ENCODE measurements around the gene LRRC36.

The LRRC36 gene

DNA sequence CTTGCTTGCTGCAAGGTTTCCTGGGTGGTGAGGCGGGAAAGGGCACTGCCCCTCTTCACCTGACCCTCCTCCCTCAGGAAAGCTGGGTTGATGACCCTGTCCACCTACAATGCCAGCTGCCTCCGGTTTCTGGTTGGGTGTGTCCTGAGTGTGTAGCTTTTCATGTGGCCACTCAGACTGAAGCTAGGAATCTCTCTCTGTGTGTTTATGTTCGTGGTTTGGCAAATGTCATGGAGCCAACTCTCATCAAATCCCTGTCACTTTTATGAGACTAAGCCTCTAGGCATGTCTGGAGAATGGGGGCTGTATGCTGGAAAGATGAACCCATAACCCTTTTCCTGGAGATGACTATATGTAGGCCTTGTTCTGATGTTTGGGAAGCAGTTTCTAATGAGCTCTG lies 30.2 kb upstream of the LRRC36 start:
- DNase-seq (ENCODE audit: extremely low read depth, low read depth), result peak; percentile 51

DNA sequence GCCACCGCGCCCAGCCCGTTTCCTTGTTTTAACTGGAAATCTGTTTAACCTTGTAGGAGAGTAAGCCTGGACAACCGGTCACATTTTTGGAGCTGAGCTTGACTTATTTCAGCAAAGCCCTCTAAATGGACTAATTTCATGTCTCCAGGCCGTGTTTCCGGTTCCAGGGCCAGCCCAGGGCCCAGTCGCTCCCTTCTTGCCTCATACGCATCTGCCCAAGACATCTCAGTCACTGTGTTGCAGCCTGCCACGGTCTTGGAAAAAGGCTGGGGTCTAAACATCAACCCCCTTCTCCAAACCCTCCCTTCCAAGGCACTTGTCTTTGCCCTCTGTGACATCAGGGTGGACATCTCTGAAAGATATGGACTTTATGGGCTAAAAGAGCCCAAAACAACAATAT lies 28.3 kb upstream of the LRRC36 start:
- TF ChIP-seq, protein P1, sequence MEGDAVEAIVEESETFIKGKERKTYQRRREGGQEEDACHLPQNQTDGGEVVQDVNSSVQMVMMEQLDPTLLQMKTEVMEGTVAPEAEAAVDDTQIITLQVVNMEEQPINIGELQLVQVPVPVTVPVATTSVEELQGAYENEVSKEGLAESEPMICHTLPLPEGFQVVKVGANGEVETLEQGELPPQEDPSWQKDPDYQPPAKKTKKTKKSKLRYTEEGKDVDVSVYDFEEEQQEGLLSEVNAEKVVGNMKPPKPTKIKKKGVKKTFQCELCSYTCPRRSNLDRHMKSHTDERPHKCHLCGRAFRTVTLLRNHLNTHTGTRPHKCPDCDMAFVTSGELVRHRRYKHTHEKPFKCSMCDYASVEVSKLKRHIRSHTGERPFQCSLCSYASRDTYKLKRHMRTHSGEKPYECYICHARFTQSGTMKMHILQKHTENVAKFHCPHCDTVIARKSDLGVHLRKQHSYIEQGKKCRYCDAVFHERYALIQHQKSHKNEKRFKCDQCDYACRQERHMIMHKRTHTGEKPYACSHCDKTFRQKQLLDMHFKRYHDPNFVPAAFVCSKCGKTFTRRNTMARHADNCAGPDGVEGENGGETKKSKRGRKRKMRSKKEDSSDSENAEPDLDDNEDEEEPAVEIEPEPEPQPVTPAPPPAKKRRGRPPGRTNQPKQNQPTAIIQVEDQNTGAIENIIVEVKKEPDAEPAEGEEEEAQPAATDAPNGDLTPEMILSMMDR (IDR thresholded peaks at IDR 0.05; ENCODE audit: low read depth, low read length, missing control alignments), result no peak
- DNase-seq (ENCODE audit: extremely low read depth, low read depth), result no peak
- no peak overlapping the region for H3K4me3 ChIP-seq (replicated peaks; ENCODE audit: low read depth, low read length)

More for the DNA sequence above, 30.2 kb upstream of the LRRC36 start:
- no peak overlapping the region for H3K4me3 ChIP-seq (replicated peaks; ENCODE audit: low read depth, low read length)
- TF ChIP-seq, protein P1 (IDR thresholded peaks at IDR 0.05; ENCODE audit: low read depth, low read length, missing control alignments), result no peak

DNA sequence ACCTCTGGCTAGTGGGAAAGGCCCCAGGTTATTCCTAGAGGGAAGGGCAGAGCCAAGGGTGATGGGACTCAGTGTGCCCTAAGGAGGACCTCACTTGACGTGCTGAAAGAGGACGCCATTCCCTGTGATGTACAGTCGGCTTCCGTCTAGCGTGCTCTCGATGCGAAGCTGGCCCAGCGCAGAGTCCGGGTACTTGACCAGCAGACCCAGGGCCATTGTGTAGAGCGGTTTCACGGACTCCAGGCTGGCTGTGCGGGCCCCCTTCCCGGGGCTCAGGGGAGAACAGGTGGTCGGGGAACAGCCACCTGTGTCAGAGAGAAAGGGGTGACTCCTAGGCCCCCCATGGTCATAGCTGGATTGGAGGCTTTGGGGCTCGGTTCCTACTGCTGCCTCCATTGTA lies 27.3 kb upstream of the LRRC36 start:
- no peak for DNase-seq (ENCODE audit: extremely low read depth, low read depth)
- TF ChIP-seq, protein P1 (IDR thresholded peaks at IDR 0.05; ENCODE audit: low read depth, low read length, missing control alignments), result no peak
- no peak overlapping the region for H3K4me3 ChIP-seq (replicated peaks; ENCODE audit: low read depth, low read length)

DNA sequence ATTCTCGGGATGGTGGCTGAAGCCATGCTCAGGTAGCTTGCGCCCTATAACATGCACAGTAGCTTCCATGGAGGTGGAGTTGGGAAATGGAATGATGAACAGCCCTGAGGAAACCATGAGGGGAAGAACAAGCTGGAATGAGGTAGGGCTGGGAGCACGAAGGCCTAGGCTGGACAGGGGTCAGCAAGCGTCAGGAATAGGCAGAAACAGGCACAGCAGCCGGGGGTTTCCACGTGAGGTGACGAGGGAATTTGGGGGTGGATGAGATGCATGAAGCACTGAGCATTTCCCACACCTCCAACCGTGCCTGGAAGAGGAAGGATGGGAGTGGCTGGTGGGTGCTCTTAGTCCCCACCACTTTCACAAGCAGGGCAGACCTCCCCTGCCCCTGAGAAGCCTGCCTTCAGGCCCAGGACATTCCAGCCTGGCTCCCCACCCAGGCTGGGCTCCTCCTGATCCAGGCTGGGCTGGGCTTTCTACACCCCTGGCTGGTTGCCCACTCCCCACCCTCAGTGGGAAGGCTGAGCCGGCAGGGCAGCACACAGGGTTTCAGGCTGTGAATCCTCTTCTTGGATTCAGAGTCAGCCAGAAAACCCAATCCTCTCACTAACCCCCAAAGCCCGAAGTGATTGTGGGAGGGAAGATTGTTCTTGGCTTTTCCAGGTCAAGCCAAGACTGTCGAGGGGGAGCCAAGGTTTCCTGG lies 25.4 kb upstream of the LRRC36 start:
- TF ChIP-seq, protein P1 (IDR thresholded peaks at IDR 0.05; ENCODE audit: low read depth, low read length, missing control alignments), result no peak
- H3K4me3 ChIP-seq (replicated peaks; ENCODE audit: low read depth, low read length), result no peak overlapping the region
- DNase-seq (ENCODE audit: extremely low read depth, low read depth), result no peak

DNA sequence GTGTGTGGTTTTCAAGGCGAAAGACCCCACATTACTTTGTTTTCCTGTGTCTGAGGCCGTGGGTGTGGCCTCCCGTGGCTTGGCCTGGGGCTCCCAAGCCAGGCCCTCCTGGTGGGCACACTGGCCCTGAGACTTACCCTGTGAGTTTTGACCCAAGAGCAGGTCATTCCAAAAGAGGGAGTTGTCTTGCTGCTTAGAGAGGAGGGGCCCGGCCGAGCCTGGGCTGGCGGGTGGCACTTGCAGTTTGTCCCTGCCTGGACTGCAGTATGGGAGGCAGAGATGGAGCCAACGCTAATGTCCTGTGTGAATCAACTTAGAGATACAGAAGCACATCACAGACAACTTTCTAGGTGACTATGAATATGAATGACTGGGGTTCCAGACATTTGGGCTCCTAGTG lies 24.5 kb upstream of the LRRC36 start:
- TF ChIP-seq, protein P1 (IDR thresholded peaks at IDR 0.05; ENCODE audit: low read depth, low read length, missing control alignments), result no peak
- DNase-seq (ENCODE audit: extremely low read depth, low read depth), result no peak
- no peak overlapping the region for H3K4me3 ChIP-seq (replicated peaks; ENCODE audit: low read depth, low read length)

DNA sequence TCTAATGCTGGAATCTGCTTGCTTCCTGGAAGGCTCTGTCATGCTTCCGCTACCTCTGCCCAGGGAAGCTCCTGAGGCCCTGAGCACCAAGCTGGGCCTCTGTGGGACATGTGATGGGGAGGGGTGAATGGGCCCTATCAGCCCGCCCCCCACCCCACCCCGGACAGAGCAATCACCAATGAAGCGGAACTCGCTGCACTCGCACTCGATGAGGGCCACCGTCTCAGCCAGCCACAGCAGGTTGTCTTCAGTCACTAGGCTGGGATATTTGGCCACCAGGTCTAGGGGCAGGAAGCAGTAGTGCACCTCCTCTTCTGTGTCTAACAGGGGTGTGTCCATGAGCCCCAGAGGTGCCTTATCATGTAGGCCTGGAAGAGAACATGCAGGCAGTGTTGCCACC lies 23.6 kb upstream of the LRRC36 start:
- TF ChIP-seq, protein P1 (IDR thresholded peaks at IDR 0.05; ENCODE audit: low read depth, low read length, missing control alignments), result no peak
- no peak for DNase-seq (ENCODE audit: extremely low read depth, low read depth)
- no peak overlapping the region for H3K4me3 ChIP-seq (replicated peaks; ENCODE audit: low read depth, low read length)

DNA sequence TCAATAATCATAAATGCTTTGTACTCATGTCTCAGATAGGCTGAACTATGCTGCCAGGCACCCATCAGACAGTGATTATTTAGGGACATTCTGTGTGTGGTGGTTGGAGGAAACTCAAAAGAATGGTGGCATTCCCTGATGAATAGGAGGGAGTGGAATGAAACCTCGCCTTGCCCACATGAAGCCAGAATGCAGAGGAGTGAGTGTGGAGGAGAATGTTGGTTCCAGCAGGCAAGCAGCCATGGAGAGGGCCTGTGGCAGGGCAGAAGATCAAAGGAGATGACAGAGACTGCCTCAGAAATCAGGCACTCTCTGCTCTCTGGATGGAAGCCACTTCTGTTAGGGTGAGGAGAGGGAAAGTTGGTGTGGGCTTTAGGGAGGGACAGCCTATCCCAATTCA lies 22.6 kb upstream of the LRRC36 start:
- no peak overlapping the region for H3K4me3 ChIP-seq (replicated peaks; ENCODE audit: low read depth, low read length)
- DNase-seq (ENCODE audit: extremely low read depth, low read depth), result no peak
- TF ChIP-seq, protein P1 (IDR thresholded peaks at IDR 0.05; ENCODE audit: low read depth, low read length, missing control alignments), result no peak

All from HFF-Myc (cell line).